ENCODE results near the gene AKT3.
A peak's percentile ranks its signal among the peaks of the same experiment; 100 is the strongest.
"Not testable (repeated sequence)": the region's sequence is repeated elsewhere in the genome, so short reads cannot be mapped to it uniquely, and the experiment has no call there.

Gene AKT3

GRCh38 chr1:243850202-243850451 is at the start of gene AKT3:
Gene AKT3 (minus strand): TSS chr1:243850243. CDS start chr1:243843170, 7,073 bp downstream.
- no peak for DNase-seq

GRCh38 chr1:243898278-243898677 is 48.2 kb upstream of the AKT3 start:
- no peak for DNase-seq

GRCh38 chr1:243896313-243896712 is 46.3 kb upstream of the AKT3 start:
- no peak for DNase-seq

GRCh38 chr1:243892456-243892855 is 42.4 kb upstream of the AKT3 start:
- no peak for DNase-seq

- DNase-seq, result no peak
Measured at GRCh38 chr1:243890576-243890975, 40.5 kb upstream of the AKT3 start.

GRCh38 chr1:243885806-243886205 is 35.8 kb upstream of the AKT3 start:
- DNase-seq, result no peak

- no peak for DNase-seq
Measured at GRCh38 chr1:243884603-243885002, 34.6 kb upstream of the AKT3 start.

GRCh38 chr1:243883551-243883950 is 33.5 kb upstream of the AKT3 start:
- no peak for DNase-seq

GRCh38 chr1:243882276-243882675 is 32.2 kb upstream of the AKT3 start:
- DNase-seq, result peak; percentile 15

- not testable (repeated sequence) for DNase-seq
Measured at GRCh38 chr1:243877058-243877457, 27.0 kb upstream of the AKT3 start.

GRCh38 chr1:243855616-243856318 is 5.7 kb upstream of the AKT3 start:
- DNase-seq, result no peak

GRCh38 chr1:243851765-243852164 is 1.7 kb upstream of the AKT3 start:
- peak; percentile 38 for DNase-seq

- peak; percentile 71 for DNase-seq
Measured at GRCh38 chr1:243851257-243851756, 1.3 kb upstream of the AKT3 start.

- DNase-seq, result peak; percentile 97
Measured at GRCh38 chr1:243850452-243851256, 611 bp upstream of the AKT3 start.

GRCh38 chr1:243849421-243850201 is 432 bp downstream of the AKT3 start:
- peak; percentile 93 for DNase-seq

- DNase-seq, result peak; percentile 90
Measured at GRCh38 chr1:243848858-243849420, 1.1 kb downstream of the AKT3 start.

- peak; percentile 63 for DNase-seq
Measured at GRCh38 chr1:243848165-243848857, 1.7 kb downstream of the AKT3 start.

GRCh38 chr1:243846761-243847160 is 3.3 kb downstream of the AKT3 start:
- DNase-seq, result peak; percentile 18

- DNase-seq, result no peak
Measured at GRCh38 chr1:243845888-243846287, 4.2 kb downstream of the AKT3 start.

- DNase-seq, result no peak
Measured at GRCh38 chr1:243844186-243844585, 5.9 kb downstream of the AKT3 start.

GRCh38 chr1:243842978-243843511 is 7.0 kb downstream of the AKT3 start:
- DNase-seq, result no peak

GRCh38 chr1:243842161-243842560 is 7.9 kb downstream of the AKT3 start:
- no peak for DNase-seq

Measured in NCI-H69 (cell line).